Measurements from ENCODE around the gene IGFLR1.

The IGFLR1 gene

GRCh38 chr19:35742121-35742724, at the start of gene IGFLR1:
IGFLR1 (minus strand) TSS chr19:35742452; CDS start chr19:35741180, 1,272 bp downstream.
- DNase-seq (ENCODE audit: low read depth): peak; percentile 42

GRCh38 chr19:35791814-35792279, 49.6 kb upstream of the IGFLR1 start:
- no peak for DNase-seq (ENCODE audit: low read depth)

GRCh38 chr19:35790981-35791813, 48.9 kb upstream of the IGFLR1 start:
- no peak for DNase-seq (ENCODE audit: low read depth)

- no peak for DNase-seq (ENCODE audit: low read depth)
Measured at GRCh38 chr19:35789978-35790944, 48.0 kb upstream of the IGFLR1 start.

GRCh38 chr19:35789195-35789977, 47.1 kb upstream of the IGFLR1 start:
- no peak for DNase-seq (ENCODE audit: low read depth)

GRCh38 chr19:35788205-35788960, 46.1 kb upstream of the IGFLR1 start:
- no peak for DNase-seq (ENCODE audit: low read depth)

GRCh38 chr19:35787227-35787799, 45.1 kb upstream of the IGFLR1 start:
- DNase-seq (ENCODE audit: low read depth): no peak

- DNase-seq (ENCODE audit: low read depth): no peak
Measured at GRCh38 chr19:35786299-35787160, 44.3 kb upstream of the IGFLR1 start.

- no peak for DNase-seq (ENCODE audit: low read depth)
Measured at GRCh38 chr19:35785339-35785627, 43.0 kb upstream of the IGFLR1 start.

- no peak for DNase-seq (ENCODE audit: low read depth)
Measured at GRCh38 chr19:35784503-35785338, 42.5 kb upstream of the IGFLR1 start.

GRCh38 chr19:35783469-35784434, 41.5 kb upstream of the IGFLR1 start:
- no peak for DNase-seq (ENCODE audit: low read depth)

GRCh38 chr19:35782589-35782988, 40.3 kb upstream of the IGFLR1 start:
- DNase-seq (ENCODE audit: low read depth): no peak

GRCh38 chr19:35781650-35782049, 39.4 kb upstream of the IGFLR1 start:
- DNase-seq (ENCODE audit: low read depth): no peak

- no peak for DNase-seq (ENCODE audit: low read depth)
Measured at GRCh38 chr19:35780717-35781116, 38.5 kb upstream of the IGFLR1 start.

GRCh38 chr19:35780058-35780457, 37.8 kb upstream of the IGFLR1 start:
- DNase-seq (ENCODE audit: low read depth): no peak

GRCh38 chr19:35779033-35779432, 36.8 kb upstream of the IGFLR1 start:
- no peak for DNase-seq (ENCODE audit: low read depth)

- no peak for DNase-seq (ENCODE audit: low read depth)
Measured at GRCh38 chr19:35777961-35778360, 35.7 kb upstream of the IGFLR1 start.
